HG02885 (cell line): Measurements from ENCODE around the gene CFAP161.

ENCODE experiments used
- ATAC-seq: cut with Tn5 transposase; IDR thresholded peaks from one replicate; pipeline ENCODE4 v1.9.1; 2021; ENCODE audit warnings: mild to moderate bottlenecking; ENCODE audit not compliant: unreplicated experiment, poor library complexity

Gene CFAP161, protein sequence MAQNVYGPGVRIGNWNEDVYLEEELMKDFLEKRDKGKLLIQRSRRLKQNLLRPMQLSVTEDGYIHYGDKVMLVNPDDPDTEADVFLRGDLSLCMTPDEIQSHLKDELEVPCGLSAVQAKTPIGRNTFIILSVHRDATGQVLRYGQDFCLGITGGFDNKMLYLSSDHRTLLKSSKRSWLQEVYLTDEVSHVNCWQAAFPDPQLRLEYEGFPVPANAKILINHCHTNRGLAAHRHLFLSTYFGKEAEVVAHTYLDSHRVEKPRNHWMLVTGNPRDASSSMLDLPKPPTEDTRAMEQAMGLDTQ

DNA sequence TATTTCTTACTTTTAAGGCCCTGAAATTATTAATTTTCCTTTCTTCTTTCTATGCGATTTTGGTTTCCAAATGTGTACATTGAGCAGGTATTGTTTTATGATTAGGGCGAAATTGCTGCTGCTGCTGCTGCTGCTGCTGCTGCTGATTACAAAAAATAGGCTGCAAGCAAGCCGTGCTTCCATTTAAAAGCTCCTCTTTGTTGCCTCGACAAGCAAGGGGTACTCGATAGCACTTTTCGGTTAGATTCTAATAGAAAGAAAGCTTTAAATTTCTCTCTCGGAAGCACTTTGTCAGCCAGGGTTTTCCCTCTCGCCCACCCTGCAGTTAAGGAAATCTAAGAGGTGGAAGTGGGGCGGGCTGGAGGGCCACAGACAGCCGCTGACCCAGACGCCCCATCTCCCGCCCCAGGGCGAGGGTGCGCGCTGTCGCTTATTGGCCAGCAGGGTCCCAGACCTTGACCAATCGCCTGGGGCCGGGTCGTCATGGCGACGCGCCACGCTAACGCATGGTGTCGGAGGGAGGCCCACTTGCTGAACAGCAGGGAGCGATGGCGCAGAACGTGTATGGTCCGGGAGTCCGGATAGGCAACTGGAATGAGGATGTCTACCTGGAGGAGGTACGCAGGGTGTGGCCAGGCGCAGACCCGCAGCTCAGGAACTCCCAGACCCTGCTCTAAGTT lies at the start of gene CFAP161:
CFAP161 (plus strand) TSS at position 489 of the 680 bp plus-strand sequence; CDS start at position 549, 60 bp downstream.
- ATAC-seq: no peak

DNA sequence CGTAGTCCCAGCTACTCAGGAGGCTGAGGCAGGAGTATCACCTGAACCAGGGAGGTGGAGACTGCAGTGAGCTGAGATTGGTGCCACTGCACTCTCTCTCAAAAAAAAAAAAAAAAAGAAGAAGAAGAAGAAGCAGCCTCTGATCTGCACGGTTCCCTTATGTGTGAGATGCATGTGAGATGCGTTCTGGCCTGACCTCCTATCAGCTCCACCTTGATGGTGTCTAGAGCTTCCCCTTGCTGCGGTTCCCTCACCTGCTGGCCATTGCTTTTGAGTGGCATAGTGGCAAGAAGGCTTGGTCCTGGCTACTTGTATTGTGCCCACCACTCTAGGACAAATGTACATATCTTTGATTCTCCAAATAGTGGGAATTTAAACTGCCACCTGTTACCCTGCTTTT lies 49.4 kb upstream of the CFAP161 start:
- ATAC-seq: no peak

DNA sequence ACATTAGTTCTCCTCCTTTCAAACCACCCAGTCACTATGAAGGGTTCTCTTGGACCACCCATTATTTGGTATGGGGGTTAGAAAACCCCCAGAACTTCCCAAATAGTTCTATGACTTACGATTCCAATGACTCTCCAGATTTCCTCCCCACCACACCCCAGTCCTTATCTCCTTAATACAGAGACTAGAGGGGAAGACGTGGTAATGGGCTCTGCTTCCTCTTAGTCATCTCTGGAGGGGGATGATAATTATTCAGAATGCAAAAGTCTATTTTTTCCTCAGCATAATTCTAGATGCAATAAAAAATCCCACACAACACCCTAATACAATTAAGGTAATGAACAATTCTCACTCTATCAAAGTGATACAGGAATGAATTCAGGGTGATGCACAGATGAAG lies 48.9 kb upstream of the CFAP161 start:
- ATAC-seq: no peak

DNA sequence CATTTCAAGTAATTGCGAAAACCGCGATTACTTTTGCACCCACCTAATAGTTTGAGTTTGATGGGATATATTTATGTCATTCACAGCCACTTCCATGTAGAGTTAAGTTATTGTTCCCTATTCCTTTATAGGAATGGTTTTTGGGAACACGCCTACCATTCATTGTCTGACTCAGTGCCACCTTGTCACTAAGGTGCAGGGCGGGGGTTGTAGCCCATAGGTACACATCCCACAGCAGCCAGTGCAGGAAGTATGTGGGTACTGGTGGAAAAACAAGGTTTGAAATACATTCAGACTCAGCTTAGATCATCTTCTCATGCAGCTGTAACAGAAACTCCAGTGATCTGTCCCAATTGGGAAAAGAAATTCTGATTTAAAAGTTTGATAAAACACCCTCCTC lies 48.2 kb upstream of the CFAP161 start:
- ATAC-seq: no peak

DNA sequence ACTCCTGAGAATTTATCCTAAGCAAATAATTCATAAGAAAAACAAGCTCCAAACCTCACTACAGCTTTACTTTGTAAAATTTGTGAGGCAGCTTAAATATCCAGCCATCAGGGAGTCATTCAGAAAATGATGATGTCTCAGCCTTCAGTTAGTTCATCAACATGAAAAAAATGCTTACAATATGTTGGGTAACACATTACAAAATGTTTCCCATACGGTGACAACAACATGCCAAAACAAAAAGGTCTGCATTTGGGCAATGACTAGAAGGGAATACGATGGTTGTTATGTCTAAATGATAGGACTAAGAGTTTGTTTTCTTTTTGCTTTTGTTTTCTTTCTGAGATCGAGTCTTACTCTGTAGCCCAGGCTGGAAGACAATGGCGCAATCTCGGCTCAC lies 47.0 kb upstream of the CFAP161 start:
- no peak for ATAC-seq

DNA sequence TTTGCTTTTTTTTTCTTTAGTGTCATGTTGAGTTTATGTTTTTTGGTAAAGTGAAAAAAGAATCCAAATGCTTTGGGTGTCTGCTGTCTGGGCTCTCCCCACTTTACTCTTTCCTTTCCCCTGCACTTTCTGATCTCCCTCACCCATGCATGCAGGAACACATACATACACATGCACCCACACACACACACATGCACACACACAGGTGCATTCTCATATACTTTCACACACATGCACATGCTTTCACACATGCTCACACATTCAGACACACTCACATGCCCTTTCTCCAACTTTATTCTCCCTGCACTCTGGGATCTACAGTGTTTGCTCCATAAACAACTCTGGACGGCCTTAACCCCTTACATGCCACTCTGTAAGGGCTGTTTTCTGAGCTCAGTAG lies 46.4 kb upstream of the CFAP161 start:
- no peak for ATAC-seq

DNA sequence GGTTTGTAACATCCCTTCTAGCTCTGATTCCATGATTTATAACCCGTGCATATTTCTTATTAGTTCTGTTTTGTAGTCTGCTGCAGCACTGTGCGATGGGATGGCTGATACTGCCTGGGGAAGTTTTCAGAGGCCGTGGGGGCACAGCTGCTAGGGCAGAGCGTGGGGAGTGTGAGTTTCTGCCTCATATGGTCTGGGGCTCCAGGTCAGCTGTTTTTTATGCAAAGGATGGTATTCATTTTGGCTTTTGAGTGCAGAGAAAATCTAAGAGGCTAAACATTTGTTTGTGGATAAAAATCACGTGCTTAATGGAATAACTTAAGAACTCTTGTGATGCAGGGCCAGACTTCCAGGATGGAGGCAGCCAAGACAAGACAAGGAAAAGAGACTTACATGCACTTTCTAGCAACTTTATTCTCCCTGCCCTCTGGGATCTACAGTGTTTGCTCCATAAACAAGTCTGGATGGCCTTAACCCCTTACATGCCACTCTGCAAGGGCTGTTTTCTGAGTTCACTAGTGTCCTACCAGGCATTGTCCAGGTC lies 45.5 kb upstream of the CFAP161 start:
- ATAC-seq: no peak

DNA sequence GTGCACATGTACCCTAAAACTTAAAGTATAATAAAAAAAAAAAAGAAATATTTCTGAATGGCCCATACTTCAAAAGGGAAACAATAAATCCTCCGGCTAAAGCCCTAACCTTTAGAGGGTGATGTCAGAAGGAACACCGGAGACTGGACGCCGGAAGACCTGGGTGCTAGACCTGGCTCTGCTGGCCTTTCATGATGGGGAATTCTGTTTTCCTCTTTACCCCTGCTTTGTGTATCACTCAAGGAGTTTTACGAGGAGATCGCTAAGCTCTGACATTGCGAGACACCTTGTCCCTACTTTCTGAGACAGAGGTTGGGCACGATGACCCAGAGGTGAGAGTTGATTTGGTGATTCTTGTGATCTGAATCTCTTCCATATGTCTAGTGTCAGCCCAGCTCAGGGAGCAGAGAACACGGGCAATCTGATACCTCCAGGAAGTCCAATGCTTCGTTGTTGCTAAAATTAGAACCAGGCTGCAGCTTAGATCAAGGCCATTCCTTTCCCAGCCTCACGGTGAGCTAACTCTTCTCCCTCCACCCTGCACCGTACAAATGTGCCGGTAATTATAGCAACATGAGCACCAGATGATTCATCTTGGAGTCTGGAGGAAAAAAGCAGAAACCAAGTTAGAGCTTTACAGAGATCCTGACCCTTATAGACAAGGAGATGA lies 42.0 kb upstream of the CFAP161 start:
- no peak for ATAC-seq

DNA sequence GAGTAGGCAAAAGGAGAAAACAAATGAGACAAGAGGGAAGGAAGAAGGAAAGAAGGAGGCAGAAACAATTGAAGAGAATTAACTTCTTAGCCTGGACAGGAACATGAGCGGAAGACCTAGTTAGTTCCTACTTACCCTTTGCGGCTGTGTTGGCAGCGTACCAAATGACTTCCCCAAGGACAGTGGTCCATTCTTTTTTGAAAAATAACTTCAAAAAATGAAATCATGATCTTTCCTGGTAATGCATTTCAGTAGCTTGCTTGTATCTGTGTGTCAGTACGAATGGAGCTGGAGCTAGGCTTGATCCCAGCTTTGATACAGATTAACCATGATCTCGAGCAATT lies 41.5 kb upstream of the CFAP161 start:
- ATAC-seq: no peak

DNA sequence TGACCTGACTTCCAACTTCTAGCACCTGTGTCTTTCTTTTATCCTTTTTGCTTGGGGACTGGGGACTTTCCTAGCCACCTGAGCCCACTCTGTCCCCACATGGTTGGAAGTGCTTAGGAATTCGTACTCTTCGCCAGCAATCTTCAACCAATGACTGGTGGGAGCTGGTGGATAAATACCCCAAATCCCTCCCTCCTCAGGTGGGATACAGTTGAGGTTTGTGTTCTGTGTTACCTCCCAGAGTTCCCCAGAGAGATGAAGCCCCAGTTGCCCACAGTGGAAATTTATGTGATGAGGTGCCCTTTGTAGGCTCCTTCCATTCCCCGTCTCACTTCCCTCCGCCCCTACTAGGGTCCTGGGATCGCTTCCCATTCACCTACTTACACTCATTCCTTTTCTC lies 40.1 kb upstream of the CFAP161 start:
- no peak for ATAC-seq

DNA sequence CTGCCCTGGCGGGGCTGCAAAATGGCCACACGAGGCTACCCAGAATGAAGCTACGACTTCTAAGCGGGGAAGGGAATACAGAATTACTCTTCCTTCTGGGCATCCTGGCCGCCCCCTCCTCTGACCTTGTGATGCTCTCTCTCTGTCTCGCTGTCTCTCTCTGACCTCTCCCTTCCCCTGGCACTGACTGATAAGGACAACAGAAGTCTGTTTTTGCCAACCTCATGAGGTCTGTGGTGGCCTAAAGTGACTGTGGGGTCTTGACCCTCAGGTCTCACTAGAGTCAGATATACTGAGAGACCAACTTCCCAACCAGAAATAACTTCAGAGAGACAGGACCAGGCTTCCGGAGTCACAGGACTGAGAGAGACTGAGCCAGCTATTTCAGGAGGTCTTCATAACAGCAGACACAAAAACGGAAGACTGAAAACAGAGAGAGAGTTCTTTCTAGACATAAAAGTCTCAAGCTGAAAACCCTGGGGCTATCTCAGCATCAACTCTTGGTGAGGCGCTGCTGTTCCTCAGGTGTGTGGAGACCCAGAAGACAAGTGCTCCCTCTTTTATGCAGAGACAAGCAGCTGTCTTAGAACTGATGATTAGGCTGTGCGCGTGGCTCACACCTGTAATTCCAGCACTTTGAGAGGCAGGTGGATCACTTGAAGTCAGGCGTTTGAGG lies 38.2 kb upstream of the CFAP161 start:
- no peak for ATAC-seq

DNA sequence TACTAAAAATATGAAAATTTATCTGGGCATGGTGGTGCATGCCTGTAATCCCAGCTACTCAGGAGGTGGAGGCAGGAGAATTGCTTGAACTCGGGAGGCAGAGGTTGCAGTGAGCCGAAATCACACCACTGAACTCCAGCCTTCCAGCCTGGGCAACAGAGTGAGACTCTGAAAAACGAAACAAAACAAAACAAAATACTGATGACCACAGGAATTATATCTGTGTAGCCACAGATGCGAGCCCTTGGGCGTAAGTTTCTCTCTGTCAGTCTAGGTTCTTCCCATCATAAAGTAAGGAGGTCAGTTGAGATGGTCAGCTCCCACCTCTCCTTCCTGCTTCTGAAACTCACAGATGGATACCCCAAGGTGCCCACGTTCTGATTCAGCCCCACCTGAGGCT lies 37.7 kb upstream of the CFAP161 start:
- ATAC-seq: no peak

DNA sequence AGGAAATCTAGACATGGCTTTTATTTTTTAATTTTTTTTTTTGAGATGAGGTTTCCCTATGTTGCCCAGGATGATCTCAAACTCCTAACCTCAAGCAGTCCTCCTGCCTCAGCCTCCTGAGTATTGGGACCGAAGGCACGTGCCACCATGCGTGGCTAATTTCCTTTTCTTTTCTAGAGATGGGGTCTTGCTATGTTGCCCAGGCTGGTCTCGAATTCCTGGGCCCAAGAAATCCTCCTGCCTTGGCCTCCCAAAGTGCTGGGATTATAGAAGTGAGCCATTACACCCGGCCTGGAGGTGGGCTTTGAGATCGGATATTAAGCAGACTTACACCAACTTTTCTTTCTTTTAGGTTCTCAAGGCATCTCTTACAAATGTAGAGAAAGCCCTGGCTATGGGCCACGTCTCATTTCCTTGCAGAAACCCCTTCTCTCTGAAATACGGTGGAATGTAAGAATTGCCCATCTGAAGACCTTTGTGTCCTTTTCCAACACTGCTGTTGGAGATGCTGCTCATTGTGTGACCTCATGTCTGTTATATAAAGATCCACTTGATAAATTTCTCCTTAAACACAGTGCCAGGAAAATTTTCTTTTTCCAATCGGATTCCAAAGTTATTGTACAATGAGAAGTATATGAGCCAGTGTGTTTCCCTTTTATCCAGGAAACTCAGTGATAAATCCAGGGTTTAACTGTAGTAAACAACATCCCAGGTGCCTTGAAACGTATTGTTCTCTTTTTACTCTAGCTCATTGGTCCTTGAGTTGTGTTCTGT lies 36.8 kb upstream of the CFAP161 start:
- no peak for ATAC-seq

DNA sequence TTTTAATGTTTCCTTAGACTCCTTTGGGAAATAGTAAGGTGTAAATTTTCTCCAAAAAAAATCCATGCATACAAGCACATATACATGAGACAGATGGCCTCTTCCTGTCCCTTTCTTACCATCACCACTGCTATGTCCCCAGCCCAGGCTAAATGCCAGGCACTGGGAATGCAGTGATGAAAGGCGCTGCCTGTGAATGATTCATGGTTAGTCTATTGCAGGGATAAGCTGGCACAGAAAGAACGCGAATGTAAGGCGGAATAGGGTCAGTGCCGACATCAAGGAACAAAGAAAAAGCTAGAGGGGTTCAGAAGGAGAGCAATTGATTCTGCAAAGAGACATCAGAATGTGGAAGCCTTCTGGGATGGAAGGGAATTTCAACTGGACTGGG lies 36.2 kb upstream of the CFAP161 start:
- ATAC-seq: no peak

DNA sequence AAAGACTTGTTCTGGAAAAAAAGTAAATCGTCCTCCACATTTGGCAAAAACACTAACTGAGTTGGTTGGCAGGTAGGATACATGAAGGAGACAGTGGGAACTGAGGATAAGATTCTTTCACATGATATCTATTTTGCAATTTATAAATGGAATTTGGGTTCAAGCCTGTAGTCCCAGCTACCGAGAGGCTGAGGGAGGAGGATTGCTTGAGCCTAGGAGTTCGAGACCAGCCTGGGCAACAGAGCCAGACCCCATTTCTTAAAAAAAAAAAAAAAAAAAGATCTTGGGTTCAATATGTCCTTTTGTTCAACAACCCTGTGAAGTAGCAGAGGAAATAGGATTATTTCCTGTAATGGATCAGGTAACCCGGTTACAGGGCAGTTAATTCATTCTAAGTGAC lies 35.7 kb upstream of the CFAP161 start:
- ATAC-seq: no peak

DNA sequence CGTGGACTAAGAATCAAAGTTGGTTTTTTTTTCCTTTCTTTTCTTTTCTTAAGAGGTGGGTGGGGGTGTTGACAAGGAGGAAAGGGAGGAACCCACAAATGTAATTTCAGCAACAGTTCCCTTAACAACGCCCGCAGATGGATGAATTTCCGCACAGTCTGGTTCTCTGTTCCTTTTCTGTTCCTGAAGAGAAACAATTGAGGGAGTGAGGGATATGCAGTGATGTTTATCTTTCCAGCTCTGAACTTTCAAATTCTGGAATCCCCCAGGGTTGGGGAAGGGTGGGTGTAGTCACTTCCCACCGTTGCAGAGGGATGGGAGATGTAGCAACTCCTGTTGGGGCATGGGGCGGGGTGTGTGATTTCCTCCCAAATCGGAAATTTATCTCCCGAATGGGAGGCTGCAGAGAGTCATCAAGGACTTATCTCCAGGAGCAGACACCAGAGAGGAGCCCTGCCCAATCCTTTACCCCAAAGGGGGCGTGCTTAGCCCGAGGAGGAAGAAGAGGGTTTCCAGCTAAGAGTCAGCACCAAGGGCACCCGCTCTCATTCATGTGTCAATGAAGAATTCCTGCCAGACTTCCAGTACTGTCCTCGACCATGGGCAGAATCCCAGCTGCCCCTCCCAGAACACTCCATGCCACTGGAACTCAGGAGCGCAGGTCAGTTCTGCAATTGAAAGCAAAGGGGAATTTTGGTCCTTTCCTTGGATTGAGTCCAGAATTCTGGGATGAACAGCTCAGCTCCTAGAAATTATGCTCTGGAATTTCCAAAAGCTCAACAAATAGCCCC lies 35.0 kb upstream of the CFAP161 start:
- ATAC-seq: no peak

DNA sequence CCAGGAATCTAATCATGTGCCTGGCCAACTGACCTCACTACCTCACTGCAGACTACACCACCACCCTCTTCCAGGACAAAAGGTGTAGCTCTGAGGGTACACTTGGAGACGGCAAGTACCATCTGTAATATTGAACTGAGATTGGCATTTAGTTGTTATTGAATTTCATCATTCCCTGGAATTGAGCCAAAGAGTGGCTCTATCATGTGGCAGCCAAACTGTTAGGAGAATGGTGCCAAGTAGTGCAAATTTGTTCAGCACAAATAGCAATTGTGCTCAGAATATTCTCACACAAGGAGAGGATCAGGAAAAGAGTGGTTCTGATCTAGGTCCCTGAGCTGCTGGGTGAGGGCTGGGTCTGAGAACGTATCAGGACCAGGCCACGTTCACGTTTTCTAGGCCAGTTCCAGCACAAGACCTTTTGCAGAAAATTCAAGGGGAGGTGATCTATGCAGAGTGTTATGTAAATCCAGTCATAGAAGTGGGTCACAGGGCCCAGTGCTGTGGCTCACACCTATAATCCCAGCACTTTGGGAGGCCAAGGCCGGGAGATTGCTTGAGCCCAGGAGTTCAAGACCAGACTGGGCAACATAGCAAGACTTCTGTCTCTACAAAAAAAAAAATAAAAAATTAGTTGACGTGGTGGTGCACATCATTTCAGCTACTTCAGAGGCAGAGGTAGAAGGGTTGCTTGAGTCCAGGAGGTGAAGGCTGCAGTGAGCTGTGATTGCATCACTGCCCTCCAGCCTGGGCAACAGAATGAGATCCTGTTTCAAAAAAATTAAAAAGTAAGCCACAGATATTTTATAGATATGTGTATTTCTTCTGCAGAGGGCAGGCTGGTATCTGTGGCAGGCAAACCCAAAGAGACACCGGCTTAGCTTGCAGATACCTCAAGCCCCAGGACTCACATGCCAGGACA lies 31.9 kb upstream of the CFAP161 start:
- no peak for ATAC-seq

DNA sequence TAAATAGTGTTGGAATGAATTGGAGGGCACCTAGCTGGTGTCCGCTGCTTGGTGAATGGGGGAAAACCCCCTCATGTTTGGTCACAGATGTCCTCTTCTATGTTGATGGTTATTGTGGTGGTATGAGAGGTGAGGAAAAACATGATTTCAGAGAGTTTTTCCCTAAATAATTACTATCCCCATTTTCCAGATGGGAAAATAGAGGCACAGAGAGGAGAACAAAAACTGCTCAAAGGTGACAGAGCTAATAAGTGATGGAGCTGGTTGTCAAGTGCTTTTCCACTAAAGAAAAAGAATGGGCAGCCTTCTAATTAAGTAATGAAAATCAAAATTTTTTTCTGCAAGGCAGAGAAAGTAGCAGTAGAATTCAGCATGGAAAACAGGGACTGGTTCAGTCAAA lies 30.2 kb upstream of the CFAP161 start:
- no peak for ATAC-seq
